Measurements from ENCODE around the gene TLR10.

GRCh38 chr4:38747629-38748028 lies 35.2 kb downstream of the TLR10 start:
- TF ChIP-seq, protein P1, sequence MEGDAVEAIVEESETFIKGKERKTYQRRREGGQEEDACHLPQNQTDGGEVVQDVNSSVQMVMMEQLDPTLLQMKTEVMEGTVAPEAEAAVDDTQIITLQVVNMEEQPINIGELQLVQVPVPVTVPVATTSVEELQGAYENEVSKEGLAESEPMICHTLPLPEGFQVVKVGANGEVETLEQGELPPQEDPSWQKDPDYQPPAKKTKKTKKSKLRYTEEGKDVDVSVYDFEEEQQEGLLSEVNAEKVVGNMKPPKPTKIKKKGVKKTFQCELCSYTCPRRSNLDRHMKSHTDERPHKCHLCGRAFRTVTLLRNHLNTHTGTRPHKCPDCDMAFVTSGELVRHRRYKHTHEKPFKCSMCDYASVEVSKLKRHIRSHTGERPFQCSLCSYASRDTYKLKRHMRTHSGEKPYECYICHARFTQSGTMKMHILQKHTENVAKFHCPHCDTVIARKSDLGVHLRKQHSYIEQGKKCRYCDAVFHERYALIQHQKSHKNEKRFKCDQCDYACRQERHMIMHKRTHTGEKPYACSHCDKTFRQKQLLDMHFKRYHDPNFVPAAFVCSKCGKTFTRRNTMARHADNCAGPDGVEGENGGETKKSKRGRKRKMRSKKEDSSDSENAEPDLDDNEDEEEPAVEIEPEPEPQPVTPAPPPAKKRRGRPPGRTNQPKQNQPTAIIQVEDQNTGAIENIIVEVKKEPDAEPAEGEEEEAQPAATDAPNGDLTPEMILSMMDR (conservative IDR thresholded peaks at IDR 0.05 in 1 of 2, IDR thresholded peaks at IDR 0.05 in 1 of 2; ENCODE audit: extremely low read depth in 1 of 2, insufficient read depth in 1 of 2, low read depth in 1 of 2, low read length in 2 of 2): no peak
- TF ChIP-seq EZH2 (IDR thresholded peaks at IDR 0.05; ENCODE audit: borderline replicate concordance, low read length): no peak

Data from mammary epithelial cell (primary cell).